ENCODE data around the gene CCDC63.

CCDC63 gene

DNA sequence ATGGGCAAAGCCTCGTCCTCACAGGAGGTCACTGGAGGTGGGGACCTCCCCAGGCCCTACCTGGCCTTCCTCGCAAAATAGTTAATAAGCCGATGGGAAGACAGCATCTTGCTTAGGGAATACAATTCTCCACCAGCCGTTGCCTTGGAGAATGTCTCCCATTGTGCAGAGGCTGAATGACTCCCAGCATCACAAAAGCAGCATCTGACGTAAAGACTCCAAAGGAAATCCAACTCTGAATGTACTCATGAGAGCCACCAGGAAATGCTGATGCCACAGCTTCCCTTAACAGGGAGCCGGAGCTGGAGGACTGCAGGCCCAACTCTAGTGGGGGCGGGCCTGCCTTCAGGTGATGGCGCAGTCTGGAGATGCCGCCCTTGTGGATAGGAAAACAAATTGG is 15.5 kb downstream of the CCDC63 start:
- no peak for DNase-seq (ENCODE audit: extremely low read depth, low read depth)
- TF ChIP-seq, protein P1, sequence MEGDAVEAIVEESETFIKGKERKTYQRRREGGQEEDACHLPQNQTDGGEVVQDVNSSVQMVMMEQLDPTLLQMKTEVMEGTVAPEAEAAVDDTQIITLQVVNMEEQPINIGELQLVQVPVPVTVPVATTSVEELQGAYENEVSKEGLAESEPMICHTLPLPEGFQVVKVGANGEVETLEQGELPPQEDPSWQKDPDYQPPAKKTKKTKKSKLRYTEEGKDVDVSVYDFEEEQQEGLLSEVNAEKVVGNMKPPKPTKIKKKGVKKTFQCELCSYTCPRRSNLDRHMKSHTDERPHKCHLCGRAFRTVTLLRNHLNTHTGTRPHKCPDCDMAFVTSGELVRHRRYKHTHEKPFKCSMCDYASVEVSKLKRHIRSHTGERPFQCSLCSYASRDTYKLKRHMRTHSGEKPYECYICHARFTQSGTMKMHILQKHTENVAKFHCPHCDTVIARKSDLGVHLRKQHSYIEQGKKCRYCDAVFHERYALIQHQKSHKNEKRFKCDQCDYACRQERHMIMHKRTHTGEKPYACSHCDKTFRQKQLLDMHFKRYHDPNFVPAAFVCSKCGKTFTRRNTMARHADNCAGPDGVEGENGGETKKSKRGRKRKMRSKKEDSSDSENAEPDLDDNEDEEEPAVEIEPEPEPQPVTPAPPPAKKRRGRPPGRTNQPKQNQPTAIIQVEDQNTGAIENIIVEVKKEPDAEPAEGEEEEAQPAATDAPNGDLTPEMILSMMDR (IDR thresholded peaks at IDR 0.05; ENCODE audit: low read depth, low read length), result no peak

DNA sequence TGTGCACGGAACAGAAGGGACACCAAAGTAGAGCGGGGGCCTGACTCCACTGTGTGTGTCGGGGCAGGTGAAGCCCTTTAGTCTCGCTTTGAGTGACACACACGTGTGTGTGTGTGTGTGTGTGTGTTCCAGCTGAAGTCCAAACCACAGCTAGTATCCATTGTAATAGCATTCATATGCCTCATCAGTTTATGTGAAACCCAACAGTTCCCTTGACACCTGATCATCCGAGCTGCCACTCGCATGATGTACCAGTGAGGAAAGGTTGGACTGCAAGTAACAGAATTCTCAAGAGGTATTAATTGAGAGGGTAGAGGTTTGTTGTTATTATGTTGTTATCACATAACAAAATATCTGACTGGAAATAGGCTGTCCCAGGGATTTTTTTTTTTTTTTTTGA is 16.4 kb downstream of the CCDC63 start:
- TF ChIP-seq, protein P1 (IDR thresholded peaks at IDR 0.05; ENCODE audit: low read depth, low read length), result no peak
- no peak for DNase-seq (ENCODE audit: extremely low read depth, low read depth)

DNA sequence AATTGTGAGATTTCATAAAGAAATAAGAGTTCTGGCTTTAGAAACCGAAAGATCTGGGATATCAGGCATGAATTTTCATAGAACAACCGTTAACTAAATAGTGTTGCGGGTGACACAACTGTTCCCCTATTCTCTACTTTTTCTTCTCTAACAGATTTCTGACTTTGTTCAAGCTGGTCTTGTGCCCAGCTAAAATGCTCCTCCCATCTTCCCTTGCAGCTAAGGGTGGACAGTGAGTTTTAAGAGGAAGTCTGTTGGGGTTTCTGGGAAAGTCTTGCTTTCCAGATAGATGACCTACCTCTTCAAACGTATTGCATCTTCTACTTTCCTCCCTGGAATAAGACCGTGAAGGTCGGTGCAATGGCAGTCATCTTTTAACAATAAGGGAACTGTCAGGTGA is 18.7 kb downstream of the CCDC63 start:
- DNase-seq (ENCODE audit: extremely low read depth, low read depth), result no peak
- TF ChIP-seq, protein P1 (IDR thresholded peaks at IDR 0.05; ENCODE audit: low read depth, low read length), result no peak

DNA sequence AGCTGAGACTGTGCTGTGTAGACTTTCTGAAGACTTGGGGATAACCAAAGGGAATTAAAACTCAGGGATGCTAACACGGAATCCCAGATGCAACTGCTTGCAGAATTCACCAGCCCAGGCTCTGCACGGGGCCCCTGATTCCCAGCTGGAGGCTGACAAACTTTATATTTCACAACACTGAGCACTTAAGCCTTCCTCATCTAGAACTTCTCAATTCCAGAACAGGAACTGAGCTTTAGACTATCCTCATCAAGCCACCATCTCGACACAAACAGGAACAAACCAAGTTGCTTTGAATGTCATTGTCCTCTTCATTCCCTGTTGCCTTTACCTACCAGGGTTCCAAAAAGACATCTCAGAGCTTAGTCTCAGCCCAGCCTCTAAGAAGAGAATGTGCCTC is 22.2 kb downstream of the CCDC63 start:
- TF ChIP-seq, protein P1 (IDR thresholded peaks at IDR 0.05; ENCODE audit: low read depth, low read length), result no peak

DNA sequence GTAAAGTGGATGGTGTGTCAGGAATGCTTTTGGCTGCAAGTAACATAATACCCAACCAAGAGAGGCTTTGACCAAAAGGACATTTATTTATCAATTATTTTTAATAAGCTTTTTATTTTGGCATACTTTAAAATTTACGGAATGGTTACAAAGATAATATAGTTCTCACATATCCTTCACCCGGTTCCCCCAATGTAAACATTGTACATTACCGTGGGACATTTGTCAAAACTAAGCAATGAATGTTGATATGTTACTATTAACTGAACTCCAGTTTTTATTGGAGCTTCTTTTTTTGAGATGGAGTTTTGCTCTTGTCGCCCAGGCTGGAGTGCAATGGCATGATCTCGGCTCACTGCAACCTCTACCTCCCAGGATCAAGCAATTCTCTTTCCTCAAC is 23.0 kb downstream of the CCDC63 start:
- no peak for DNase-seq (ENCODE audit: extremely low read depth, low read depth)
- TF ChIP-seq, protein P1 (IDR thresholded peaks at IDR 0.05; ENCODE audit: low read depth, low read length), result no peak

More for the DNA sequence above, 22.2 kb downstream of the CCDC63 start:
- DNase-seq (ENCODE audit: extremely low read depth, low read depth), result no peak

DNA sequence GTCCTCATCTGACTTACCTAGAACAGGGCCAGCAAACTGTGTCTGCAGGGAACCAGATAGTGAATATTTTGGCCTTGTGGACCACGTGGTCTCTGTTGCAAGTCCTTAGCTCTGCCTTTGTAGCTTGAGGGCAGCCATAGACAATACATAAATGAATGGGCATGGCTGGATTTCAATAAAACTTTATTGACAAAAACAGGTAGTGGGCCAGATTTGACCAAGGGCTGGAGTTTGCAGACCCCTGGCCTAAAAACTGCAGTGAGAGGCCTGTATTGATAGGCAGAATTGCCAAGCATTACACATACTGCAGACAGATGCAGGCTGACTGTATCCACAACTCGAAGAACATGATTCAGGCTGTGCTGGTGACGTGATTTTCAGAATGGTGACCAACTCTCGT is 25.3 kb downstream of the CCDC63 start:
- TF ChIP-seq, protein P1 (IDR thresholded peaks at IDR 0.05; ENCODE audit: low read depth, low read length), result no peak

DNA sequence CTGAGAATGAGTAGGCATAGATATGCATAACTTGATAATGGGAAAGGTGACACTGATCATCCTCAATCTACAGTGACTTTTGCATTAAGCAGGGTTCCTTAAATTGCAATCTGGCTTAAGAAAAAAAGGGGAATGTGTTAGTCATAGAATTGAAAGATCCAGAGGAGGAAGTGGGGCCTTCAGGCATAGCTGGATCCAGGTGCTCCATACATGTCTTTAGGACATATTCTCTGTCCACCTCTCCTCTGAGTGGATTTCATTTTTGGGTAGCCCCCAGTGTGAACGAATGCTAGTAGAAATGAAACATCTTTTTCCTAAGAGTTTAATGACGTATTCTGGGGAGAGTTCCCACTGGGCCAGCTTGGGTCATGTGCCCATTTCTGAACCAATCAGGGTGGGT is 27.6 kb downstream of the CCDC63 start:
- TF ChIP-seq, protein P1 (IDR thresholded peaks at IDR 0.05; ENCODE audit: low read depth, low read length), result no peak
- DNase-seq (ENCODE audit: extremely low read depth, low read depth), result no peak

More for the DNA sequence above, 25.3 kb downstream of the CCDC63 start:
- DNase-seq (ENCODE audit: extremely low read depth, low read depth), result no peak

All from AG09319 (cell line).